Astrocyte of the cerebellum (primary cell): ENCODE results near the gene WDR1.

Experiments used
- DNase-seq: peaks from one replicate; pipeline ENCODE4 v3.0.0-alpha.2; 2011; ENCODE audit warnings: low read depth
- H3K4me3 ChIP-seq: 2 replicates; pipeline ENCODE4 v1.5.1; 2011; ENCODE audit warnings: mild to moderate bottlenecking, low read depth, low read length, moderate library complexity
- CTCF ChIP-seq: IDR thresholded peaks from 2 replicates; pipeline ENCODE4 v1.5.1; 2012; ENCODE audit warnings: low read length, low read depth, moderate library complexity, mild to moderate bottlenecking; ENCODE audit errors: missing control alignments
- in situ Hi-C: cut with HindIII; loops from 2 replicates; pipeline ENCODE4 v1.10.0; 2017; ENCODE audit warnings: low sequenced_read_pairs

Gene WDR1

GRCh38 chr4:10104991-10105276, 11.7 kb downstream of the WDR1 start:
- no peak for TF ChIP-seq CTCF
- in situ Hi-C loops = no loop called here
- no peak overlapping the region for H3K4me3 ChIP-seq
- no peak for DNase-seq

- in situ Hi-C loops = no loop called here
- TF ChIP-seq CTCF = no peak
- no peak for DNase-seq
- no peak overlapping the region for H3K4me3 ChIP-seq
Observed at GRCh38 chr4:10104211-10104990, 12.2 kb downstream of the WDR1 start.

- no peak for DNase-seq
- no peak for TF ChIP-seq CTCF
- H3K4me3 ChIP-seq = no peak overlapping the region
- in situ Hi-C loops = no loop called here
Observed at GRCh38 chr4:10102474-10103332, 13.9 kb downstream of the WDR1 start.

- no peak for DNase-seq
- H3K4me3 ChIP-seq = no peak overlapping the region
- TF ChIP-seq CTCF = no peak
- in situ Hi-C loops = no loop called here
Observed at GRCh38 chr4:10101671-10102473, 14.7 kb downstream of the WDR1 start.

- no peak for DNase-seq
- H3K4me3 ChIP-seq = no peak overlapping the region
- no peak for TF ChIP-seq CTCF
- in situ Hi-C loops = no loop called here
Observed at GRCh38 chr4:10100734-10101216, 15.8 kb downstream of the WDR1 start.
